ENCODE data around the gene CARNS1. TPM values are rescaled to one million over a fixed set of nuclear protein-coding genes. Genes with fewer than 3 reads are reported as not detected.

CARNS1 gene
- total RNA-seq, 4 donors from 2014 or later: 0.09 to 0.76 (median 0.25) TPM

DNA sequence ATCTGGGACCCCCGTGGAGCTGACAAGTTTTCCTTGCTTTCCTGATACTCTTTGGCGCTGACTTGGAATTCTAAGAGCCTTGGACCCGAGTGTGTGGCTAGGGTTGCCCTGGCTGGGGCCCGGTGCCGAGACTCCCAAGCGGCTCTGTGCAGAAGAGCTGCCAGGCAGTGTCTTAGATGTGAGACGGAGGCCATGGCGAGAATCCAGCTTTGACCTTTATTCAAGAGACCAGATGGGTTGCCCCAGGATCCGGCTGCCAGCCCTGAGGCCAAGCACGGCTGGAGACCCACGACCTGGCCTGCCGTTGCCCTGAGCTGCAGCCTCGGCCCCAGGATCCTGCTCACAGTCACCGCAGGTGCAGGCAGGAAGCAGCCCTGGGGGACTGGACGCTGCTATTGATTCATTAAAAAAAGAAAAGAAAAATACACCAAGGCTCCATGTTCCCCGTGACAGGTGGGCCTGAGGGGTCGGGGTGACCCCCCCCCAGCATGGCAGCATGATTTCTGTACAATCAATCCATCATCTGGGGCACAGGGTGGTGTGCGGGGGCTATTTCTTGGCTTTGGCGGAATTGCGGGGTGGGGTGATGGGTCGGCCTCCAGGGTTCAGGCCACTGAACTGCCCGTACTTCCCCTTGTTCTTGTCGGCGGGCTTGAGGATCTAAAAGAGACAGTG lies 17.4 kb upstream of the CARNS1 start:
- peaks cover 29 to 76% (median 30%) of the 10 kb centered on the region in 3 donors for H3K4me1 ChIP-seq

DNA sequence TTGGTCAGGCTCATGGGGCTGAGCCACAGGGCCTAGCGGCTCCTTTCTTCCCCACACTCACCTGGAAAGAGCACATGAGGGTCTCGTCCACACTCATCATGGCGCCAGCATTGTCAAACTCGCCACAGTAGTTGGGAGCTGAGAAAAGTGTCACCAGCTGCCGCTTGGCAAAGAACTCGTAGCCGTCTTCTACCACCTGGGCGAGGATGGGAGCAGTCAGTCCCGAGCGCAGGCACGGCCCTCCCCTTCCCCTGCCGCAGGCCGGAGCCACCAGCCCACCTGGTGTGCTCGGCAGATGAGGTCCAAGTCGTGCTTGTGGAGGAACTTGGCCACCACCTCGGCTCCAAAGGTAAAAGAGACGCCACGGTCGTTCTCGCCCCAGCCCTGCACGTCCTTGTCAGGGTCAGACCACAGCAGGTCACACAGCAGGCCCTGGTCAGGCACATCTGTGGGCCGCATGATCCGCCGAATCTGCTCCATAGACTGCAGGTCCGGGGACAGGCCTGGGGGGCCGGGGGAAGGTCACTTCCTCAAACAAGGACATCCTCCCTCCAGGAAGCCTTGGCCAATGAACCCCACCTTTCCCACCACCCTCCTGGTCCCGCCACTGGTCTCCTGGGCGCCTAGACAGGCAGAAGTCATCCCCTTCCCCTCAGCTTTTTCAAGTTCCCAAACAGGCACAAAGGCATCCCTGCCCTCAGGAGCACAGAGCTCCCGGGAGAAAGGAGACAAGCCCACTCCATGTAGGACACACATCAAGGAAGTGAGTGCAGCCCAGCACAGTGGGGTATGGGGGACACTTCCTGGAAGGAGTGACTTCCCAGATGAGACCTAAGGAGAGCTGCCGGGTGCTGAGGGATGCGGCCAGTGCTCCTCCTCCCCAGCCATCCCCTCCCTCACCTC lies 16.6 kb upstream of the CARNS1 start:
- DNase-seq: no peak
- H3K27ac ChIP-seq: no peak overlapping the region
- no peaks in the 10 kb centered on the region for H3K9me3 ChIP-seq
- intact Hi-C loops (cut with DNase I): no loop called here
- peaks cover 27 to 67% (median 27%) of the 10 kb centered on the region in 3 donors for H3K36me3 ChIP-seq
- TF ChIP-seq, protein P1, sequence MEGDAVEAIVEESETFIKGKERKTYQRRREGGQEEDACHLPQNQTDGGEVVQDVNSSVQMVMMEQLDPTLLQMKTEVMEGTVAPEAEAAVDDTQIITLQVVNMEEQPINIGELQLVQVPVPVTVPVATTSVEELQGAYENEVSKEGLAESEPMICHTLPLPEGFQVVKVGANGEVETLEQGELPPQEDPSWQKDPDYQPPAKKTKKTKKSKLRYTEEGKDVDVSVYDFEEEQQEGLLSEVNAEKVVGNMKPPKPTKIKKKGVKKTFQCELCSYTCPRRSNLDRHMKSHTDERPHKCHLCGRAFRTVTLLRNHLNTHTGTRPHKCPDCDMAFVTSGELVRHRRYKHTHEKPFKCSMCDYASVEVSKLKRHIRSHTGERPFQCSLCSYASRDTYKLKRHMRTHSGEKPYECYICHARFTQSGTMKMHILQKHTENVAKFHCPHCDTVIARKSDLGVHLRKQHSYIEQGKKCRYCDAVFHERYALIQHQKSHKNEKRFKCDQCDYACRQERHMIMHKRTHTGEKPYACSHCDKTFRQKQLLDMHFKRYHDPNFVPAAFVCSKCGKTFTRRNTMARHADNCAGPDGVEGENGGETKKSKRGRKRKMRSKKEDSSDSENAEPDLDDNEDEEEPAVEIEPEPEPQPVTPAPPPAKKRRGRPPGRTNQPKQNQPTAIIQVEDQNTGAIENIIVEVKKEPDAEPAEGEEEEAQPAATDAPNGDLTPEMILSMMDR (IDR thresholded peaks at IDR 0.05): no peak
- TF ChIP-seq POLR2A (IDR thresholded peaks at IDR 0.05): no peak
- H3K27me3 ChIP-seq: peaks cover 0 to under 1% (median 0%) of the 10 kb centered on the region in 4 donors
- WGBS, 2 donors: 50 to 74% methylated on average over 2 to 14 of the region's 31 CpGs
- H3K4me1 ChIP-seq: peaks cover 21 to 76% (median 35%) of the 10 kb centered on the region in 3 donors
- no peak overlapping the region for H3K4me3 ChIP-seq

More for the DNA sequence above, 17.4 kb upstream of the CARNS1 start:
- no peak overlapping the region for H3K27ac ChIP-seq
- no peak overlapping the region for H3K4me3 ChIP-seq
- DNase-seq: no peak
- intact Hi-C loops (cut with DNase I): no loop called here
- TF ChIP-seq POLR2A (IDR thresholded peaks at IDR 0.05): no peak
- TF ChIP-seq, protein P1 (IDR thresholded peaks at IDR 0.05): no peak
- peaks cover 27 to 74% (median 27%) of the 10 kb centered on the region in 3 donors for H3K36me3 ChIP-seq
- no peaks in the 10 kb centered on the region for H3K27me3 ChIP-seq
- no peaks in the 10 kb centered on the region for H3K9me3 ChIP-seq
- 76 to 82% methylated on average over 7 to 8 of the region's 24 CpGs for WGBS, 2 donors

DNA sequence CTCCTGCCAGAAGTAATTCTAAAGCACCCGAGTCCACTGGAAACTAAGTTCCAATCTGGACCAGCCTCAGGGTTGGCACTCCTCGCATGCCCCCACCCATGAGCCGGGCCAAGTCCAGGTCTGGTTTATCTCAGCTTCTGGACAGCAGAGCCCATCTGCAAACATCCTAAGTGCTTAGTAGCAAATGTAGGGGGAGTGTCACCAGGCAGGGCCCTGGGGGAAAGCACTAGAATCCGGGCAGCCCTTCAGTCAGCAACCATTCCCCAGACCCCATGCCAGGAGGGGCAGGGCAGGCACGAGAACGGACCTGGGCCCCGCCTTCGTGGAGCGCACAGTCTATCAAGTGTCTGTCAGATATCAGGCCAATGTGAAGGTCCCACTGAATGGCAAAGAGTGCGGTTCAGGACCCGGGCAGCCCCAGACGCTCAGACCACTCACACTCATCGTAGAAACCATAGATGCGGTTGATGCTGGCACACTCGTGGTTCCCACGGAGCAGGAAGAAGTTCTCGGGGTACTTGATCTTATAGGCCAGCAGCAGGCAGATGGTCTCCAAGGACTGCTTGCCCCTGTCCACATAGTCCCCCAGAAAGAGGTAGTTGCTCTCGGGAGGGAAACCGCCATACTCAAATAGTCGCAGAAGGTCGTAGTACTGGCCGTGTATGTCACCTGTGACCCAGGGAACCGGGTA lies 15.1 kb upstream of the CARNS1 start:
- TF ChIP-seq POLR2A (IDR thresholded peaks at IDR 0.05): no peak
- TF ChIP-seq, protein P1 (IDR thresholded peaks at IDR 0.05): no peak
- peaks cover 20 to 78% (median 35%) of the 10 kb centered on the region in 3 donors for H3K4me1 ChIP-seq
- H3K36me3 ChIP-seq: peaks cover 27 to 54% (median 27%) of the 10 kb centered on the region in 3 donors
- intact Hi-C loops (cut with DNase I): loop anchor here (5.0 kb wide), 1 partner anchor 102 kb away; no protein-coding TSS in a partner anchor
- no peak for DNase-seq
- H3K27me3 ChIP-seq: peaks cover 0 to 10% (median 0%) of the 10 kb centered on the region in 4 donors
- no peaks in the 10 kb centered on the region for H3K9me3 ChIP-seq
- WGBS, 2 donors: 15 to 23% methylated on average over 10 to 17 of the region's 23 CpGs
- peak overlapping the region; percentile 67 to 98 (median 84) for H3K4me3 ChIP-seq
- H3K27ac ChIP-seq: peak overlapping the region; percentile 90 to 98 (median 96)

DNA sequence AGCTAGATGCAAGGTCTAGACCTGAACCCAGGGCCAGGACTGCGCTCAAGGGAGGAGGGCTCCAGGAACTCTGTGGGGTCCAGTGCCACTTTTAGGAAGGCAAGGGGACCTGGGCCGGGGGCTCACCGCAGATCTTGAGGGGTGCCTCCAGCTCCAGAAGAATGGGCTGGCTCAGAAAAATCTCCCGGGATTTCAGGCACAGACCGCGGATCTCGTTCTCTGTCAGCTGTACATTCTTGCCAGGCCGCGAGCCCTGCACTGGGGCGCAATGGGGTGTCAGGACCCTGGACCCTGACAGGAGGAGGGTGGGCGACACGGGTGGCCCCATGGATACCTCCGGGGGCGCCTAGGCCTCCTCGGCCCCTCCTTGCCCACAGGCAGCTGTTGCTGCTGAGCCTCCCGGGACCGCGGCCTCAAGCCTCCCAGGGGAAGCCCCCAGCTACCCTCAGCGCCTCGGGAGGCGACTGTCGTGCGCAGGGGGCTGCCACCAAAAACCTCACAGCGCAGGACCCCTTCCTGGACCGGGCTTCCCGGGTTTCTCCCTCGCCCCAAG lies 14.5 kb upstream of the CARNS1 start:
- Histone ChIP-seq H3K27ac (peak overlapping the region; percentile 90 to 98 (median 96)), H3K4me3 (peak overlapping the region; percentile 67 to 98 (median 84)), H3K9me3 (no peaks in the 10 kb centered on the region), H3K27me3 (peaks cover 0 to 16% (median 0%) of the 10 kb centered on the region in 4 donors), H3K36me3 (peaks cover 24 to 47% (median 27%) of the 10 kb centered on the region in 3 donors), H3K4me1 (peaks cover 20 to 79% (median 35%) of the 10 kb centered on the region in 3 donors)
- 0 to 5% methylated on average over 6 to 8 of the region's 27 CpGs for WGBS, 2 donors
- no peak for TF ChIP-seq POLR2A (IDR thresholded peaks at IDR 0.05)
- TF ChIP-seq, protein P1 (IDR thresholded peaks at IDR 0.05): peak in 1 of 6 experiments; percentile 3
- DNase-seq: no peak
- intact Hi-C loops (cut with DNase I): loop anchor here (5.0 kb wide), 1 partner anchor 101 kb away; no protein-coding TSS in a partner anchor

Data from esophagus squamous epithelium (tissue), 5 donors.